CD14-positive monocyte (primary cell): ENCODE measurements around the gene AEBP1. TPM values are rescaled to one million over a fixed set of nuclear protein-coding genes. Genes with fewer than 3 reads are reported as not detected.
A peak's percentile ranks its signal among the peaks of the same experiment; 100 is the strongest.

ENCODE experiments used
- DNase-seq, 3 donors: peaks; one replicate each; pipeline ENCODE4 v3.0.0-alpha.2; 2011 to 2022
- H2AFZ ChIP-seq: 2 replicates; pipeline ENCODE4 v1.6.0; 2012; ENCODE audit warnings: mild to moderate bottlenecking, low read depth, low read length, inconsistent platforms; ENCODE audit not compliant: insufficient read depth, poor library complexity, severe bottlenecking
- H3K27ac ChIP-seq, 2 donors: 1 replicate in 1 of 2; 2 replicates in 1 of 2; pipeline ENCODE4 v1.5.1; 2012 to 2013; ENCODE audit warnings: low read length in 2 of 2, control low read depth in 1 of 2, inconsistent platforms in 1 of 2, low read depth in 1 of 2, mild to moderate bottlenecking in 1 of 2
- H3K27me3 ChIP-seq, 2 donors: one replicate each; pipeline versions ENCODE4 v1.6.0 to v1.6.1; 2011 to 2013; ENCODE audit warnings: low read length in 2 of 2; ENCODE audit not compliant: control insufficient read depth in 2 of 2, insufficient read depth in 2 of 2
- H3K36me3 ChIP-seq, 2 donors: replicated peaks in 1 of 2; 1 replicate in 1 of 2; 2 replicates in 1 of 2; pipeline versions ENCODE4 v1.5.1 to v1.6.1; 2012 to 2013; ENCODE audit warnings: low read length in 2 of 2, control low read depth in 1 of 2, inconsistent platforms in 1 of 2, mild to moderate bottlenecking in 1 of 2; ENCODE audit not compliant: insufficient read depth in 2 of 2, control insufficient read depth in 1 of 2
- H3K4me1 ChIP-seq, 2 donors: 1 replicate in 1 of 2; 2 replicates in 1 of 2; pipeline versions ENCODE4 v1.5.1 to v1.6.1; 2012 to 2013; ENCODE audit warnings: low read length in 2 of 2, control low read depth in 1 of 2, inconsistent platforms in 1 of 2, mild to moderate bottlenecking in 1 of 2, moderate library complexity in 1 of 2; ENCODE audit not compliant: insufficient read depth in 2 of 2, control insufficient read depth in 1 of 2
- H3K4me2 ChIP-seq: replicated peaks from 2 replicates; pipeline ENCODE3; 2012; ENCODE audit warnings: low read length, moderate library complexity, mild to moderate bottlenecking; ENCODE audit not compliant: poor library complexity, severe bottlenecking; ENCODE audit errors: extremely low read depth
- H3K4me3 ChIP-seq, 3 experiments: fragments of 200-600 bp in 1 of 3; sonication (generic) in 1 of 3; replicated peaks in 1 of 3; 1 replicate in 2 of 3; 2 replicates in 1 of 3; pipeline ENCODE4 v1.5.1; 2011 to 2013; ENCODE audit warnings: low read length in 3 of 3, mild to moderate bottlenecking in 3 of 3, control low read depth in 2 of 3, low read depth in 2 of 3, inconsistent platforms in 1 of 3, moderate library complexity in 1 of 3
- H3K79me2 ChIP-seq: 2 replicates; pipeline ENCODE4 v1.6.0; 2012; ENCODE audit warnings: mild to moderate bottlenecking, control low read depth, inconsistent platforms, low read length, moderate library complexity; ENCODE audit not compliant: insufficient read depth
- H3K9ac ChIP-seq: 2 replicates; pipeline ENCODE4 v1.6.0; 2017; ENCODE audit warnings: low read length, mild to moderate bottlenecking; ENCODE audit not compliant: insufficient read depth, poor library complexity, severe bottlenecking
- H3K9me3 ChIP-seq, 2 donors: replicated peaks in 1 of 2; 1 replicate in 1 of 2; 2 replicates in 1 of 2; pipeline versions ENCODE4 v1.5.1 to v1.6.1; 2012 to 2013; ENCODE audit warnings: low read length in 2 of 2, control low read depth in 1 of 2; ENCODE audit not compliant: control insufficient read depth in 1 of 2, insufficient read depth in 1 of 2
- H4K20me1 ChIP-seq: 2 replicates; pipeline ENCODE4 v1.6.0; 2012; ENCODE audit warnings: mild to moderate bottlenecking, low read length, control low read depth, moderate library complexity; ENCODE audit not compliant: insufficient read depth
- H3K27ac Mint-ChIP-seq, 7 donors: one replicate each; pipeline ENCODE4 v1.8.0; 2020; ENCODE audit warnings: mild to moderate bottlenecking in 7 of 7, mixed read lengths in 7 of 7, moderate library complexity in 6 of 7, inconsistent platforms in 2 of 7
- H3K27me3 Mint-ChIP-seq, 3 donors: one replicate each; pipeline ENCODE4 v1.8.0; 2021 to 2022; ENCODE audit warnings: low read depth in 3 of 3, mild to moderate bottlenecking in 3 of 3, mixed read lengths in 3 of 3, moderate library complexity in 3 of 3, inconsistent platforms in 1 of 3
- H3K36me3 Mint-ChIP-seq, 2 donors: one replicate each; pipeline ENCODE4 v1.8.0; 2020; ENCODE audit warnings: mixed read lengths in 2 of 2, inconsistent platforms in 1 of 2, mild to moderate bottlenecking in 1 of 2
- H3K4me1 Mint-ChIP-seq: one replicate; pipeline ENCODE4 v1.8.0; 2020; ENCODE audit warnings: mild to moderate bottlenecking, mixed read lengths
- H3K4me3 Mint-ChIP-seq, 2 donors: one replicate each; pipeline ENCODE4 v1.8.0; 2020; ENCODE audit warnings: mild to moderate bottlenecking in 2 of 2, mixed read lengths in 2 of 2, moderate library complexity in 1 of 2
- H3K9me3 Mint-ChIP-seq, 7 donors: one replicate each; pipeline ENCODE4 v1.8.0; 2020 to 2022; ENCODE audit warnings: mixed read lengths in 7 of 7, mild to moderate bottlenecking in 6 of 7, moderate library complexity in 6 of 7, inconsistent platforms in 2 of 7
- WGBS: methylation state at CpG from one replicate; pipeline ENCODE4 v1.1.5; 2013; ENCODE audit warnings: missing lambda C conversion rate; ENCODE audit not compliant: insufficient coverage; 5-methylcytosine and 5-hydroxymethylcytosine counted together
- intact Hi-C, 2 donors: fragments of 100-400 bp; cut with micrococcal nuclease; formaldehyde crosslinking; loops; one replicate each; pipeline versions ENCODE4 v1.15.0 to v1.15.1; 2023
- polyA plus RNA-seq, 3 donors: library from polyadenylated mRNA; depleted of rRNA in 1 of 3; unstranded in 2 of 3; stranded (reverse) in 1 of 3; fragments of 300-500 nt in 2 of 3; fragments of >200 nt in 1 of 3; fragmentation: Illumina TruSeq in 2 of 3; gene quantifications; 1 replicate in 2 of 3; 2 replicates in 1 of 3; pipeline ENCODE4 v1.2.3, GENCODE V29; 2012 to 2021
- TF ChIP-seq, protein P1 (sequence below): fragments of 200-600 bp; IDR thresholded peaks from one replicate; pipeline ENCODE4 v1.8.0; 2022; ENCODE audit warnings: antibody characterized with exemption, mild to moderate bottlenecking

The AEBP1 gene
- polyA plus RNA-seq, 3 donors = 0.08 TPM; not detected in 2

DNA sequence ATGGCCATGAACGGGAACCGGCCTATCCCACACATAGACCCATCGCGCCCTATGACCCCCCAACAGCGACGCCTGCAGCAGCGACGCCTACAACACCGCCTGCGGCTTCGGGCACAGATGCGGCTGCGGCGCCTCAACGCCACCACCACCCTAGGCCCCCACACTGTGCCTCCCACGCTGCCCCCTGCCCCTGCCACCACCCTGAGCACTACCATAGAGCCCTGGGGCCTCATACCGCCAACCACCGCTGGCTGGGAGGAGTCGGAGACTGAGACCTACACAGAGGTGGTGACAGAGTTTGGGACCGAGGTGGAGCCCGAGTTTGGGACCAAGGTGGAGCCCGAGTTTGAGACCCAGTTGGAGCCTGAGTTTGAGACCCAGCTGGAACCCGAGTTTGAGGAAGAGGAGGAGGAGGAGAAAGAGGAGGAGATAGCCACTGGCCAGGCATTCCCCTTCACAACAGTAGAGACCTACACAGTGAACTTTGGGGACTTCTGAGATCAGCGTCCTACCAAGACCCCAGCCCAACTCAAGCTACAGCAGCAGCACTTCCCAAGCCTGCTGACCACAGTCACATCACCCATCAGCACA is 9.7 kb downstream of the AEBP1 start:
- Histone ChIP-seq H3K9me3 (no peaks in the 10 kb centered on the region), H2AFZ (no peak overlapping the region), H3K4me1 (no peaks in the 10 kb centered on the region), H3K27me3 (no peaks in the 10 kb centered on the region), H4K20me1 (no peaks in the 10 kb centered on the region), H3K36me3 (peaks cover 16 to 19% of the 10 kb centered on the region in 2 donors), H3K4me3 (no peak overlapping the region), H3K9ac (no peak overlapping the region), H3K27ac (no peak overlapping the region), H3K4me2 (no peak overlapping the region), H3K79me2 (no peaks in the 10 kb centered on the region)
- intact Hi-C loops = no loop called here
- DNase-seq = no peak
- Mint-ChIP-seq H3K27me3 (no peaks in the 10 kb centered on the region), H3K4me1 (no peaks in the 10 kb centered on the region), H3K36me3 (peaks cover 15 to 44% of the 10 kb centered on the region in 2 donors), H3K9me3 (peaks cover 0 to 8% (median 3%) of the 10 kb centered on the region in 7 donors), H3K4me3 (no peak overlapping the region), H3K27ac (peak overlapping the region in 1 of 7 donors; percentile 14)
- TF ChIP-seq, protein P1, sequence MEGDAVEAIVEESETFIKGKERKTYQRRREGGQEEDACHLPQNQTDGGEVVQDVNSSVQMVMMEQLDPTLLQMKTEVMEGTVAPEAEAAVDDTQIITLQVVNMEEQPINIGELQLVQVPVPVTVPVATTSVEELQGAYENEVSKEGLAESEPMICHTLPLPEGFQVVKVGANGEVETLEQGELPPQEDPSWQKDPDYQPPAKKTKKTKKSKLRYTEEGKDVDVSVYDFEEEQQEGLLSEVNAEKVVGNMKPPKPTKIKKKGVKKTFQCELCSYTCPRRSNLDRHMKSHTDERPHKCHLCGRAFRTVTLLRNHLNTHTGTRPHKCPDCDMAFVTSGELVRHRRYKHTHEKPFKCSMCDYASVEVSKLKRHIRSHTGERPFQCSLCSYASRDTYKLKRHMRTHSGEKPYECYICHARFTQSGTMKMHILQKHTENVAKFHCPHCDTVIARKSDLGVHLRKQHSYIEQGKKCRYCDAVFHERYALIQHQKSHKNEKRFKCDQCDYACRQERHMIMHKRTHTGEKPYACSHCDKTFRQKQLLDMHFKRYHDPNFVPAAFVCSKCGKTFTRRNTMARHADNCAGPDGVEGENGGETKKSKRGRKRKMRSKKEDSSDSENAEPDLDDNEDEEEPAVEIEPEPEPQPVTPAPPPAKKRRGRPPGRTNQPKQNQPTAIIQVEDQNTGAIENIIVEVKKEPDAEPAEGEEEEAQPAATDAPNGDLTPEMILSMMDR = no peak
- 97% methylated on average over 18 of the region's 24 CpGs for WGBS

DNA sequence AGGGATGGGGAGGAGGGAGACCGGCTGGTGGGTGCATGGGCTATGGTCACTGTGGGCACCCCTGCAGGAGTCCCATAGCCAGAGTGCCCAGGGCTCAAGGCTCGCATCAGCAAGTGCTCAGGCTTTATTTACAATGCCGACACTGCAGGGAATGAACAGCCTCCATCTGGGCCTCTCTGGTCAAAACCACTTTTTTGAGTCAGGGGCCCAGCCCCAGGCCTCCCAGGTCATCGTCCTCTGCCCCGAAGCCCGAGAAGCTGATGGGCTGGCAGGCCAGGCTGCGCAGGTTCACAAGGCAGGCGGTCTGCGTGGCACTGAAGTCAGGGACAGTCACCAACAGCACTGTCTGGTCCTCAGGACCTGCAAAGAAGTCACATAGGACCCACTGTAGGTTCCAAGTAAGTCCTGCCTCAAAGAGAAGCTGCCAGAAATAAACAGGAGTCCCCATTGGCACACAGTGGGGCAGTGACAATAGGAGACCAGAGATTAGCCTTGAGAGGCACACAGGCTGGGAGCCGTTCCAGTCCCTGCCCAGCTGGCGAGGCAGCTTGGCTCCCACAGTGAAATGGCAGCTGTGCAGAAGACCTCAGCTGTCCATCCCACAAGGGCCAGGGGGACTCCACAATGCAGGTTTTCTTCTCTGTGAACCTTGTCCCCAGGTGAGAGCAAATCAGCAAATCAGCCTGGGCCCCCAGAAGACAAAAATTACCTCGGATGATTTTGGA is 10.6 kb downstream of the AEBP1 start:
- Mint-ChIP-seq H3K27ac (peak overlapping the region in 2 of 7 donors; percentile 28 to 60), H3K27me3 (no peaks in the 10 kb centered on the region), H3K4me1 (peaks cover under 1% of the 10 kb centered on the region), H3K36me3 (peaks cover 23 to 47% of the 10 kb centered on the region in 2 donors), H3K9me3 (peaks cover 0 to 8% (median 3%) of the 10 kb centered on the region in 7 donors), H3K4me3 (no peak overlapping the region)
- Histone ChIP-seq H2AFZ (no peak overlapping the region), H3K4me1 (no peaks in the 10 kb centered on the region), H4K20me1 (no peaks in the 10 kb centered on the region), H3K4me2 (no peak overlapping the region), H3K9me3 (no peaks in the 10 kb centered on the region), H3K4me3 (no peak overlapping the region), H3K79me2 (no peaks in the 10 kb centered on the region), H3K9ac (no peak overlapping the region), H3K27me3 (no peaks in the 10 kb centered on the region), H3K27ac (no peak overlapping the region), H3K36me3 (peaks cover 16 to 19% of the 10 kb centered on the region in 2 donors)
- WGBS = over 99% methylated on average over 10 of the region's 12 CpGs
- TF ChIP-seq, protein P1 = no peak
- intact Hi-C loops = no loop called here
- DNase-seq = no peak
